GM20000 (cell line): Measurements from ENCODE around the gene RHOG.

ENCODE experiments used
- DNase-seq: peaks from one replicate; pipeline ENCODE4 v3.0.0; 2012; ENCODE audit warnings: low spot score
- CTCF ChIP-seq: IDR thresholded peaks from 2 replicates; pipeline ENCODE4 v1.5.1; 2012; ENCODE audit warnings: mild to moderate bottlenecking, control low read depth; ENCODE audit errors: extremely low read depth, missing control alignments

The RHOG gene

DNA sequence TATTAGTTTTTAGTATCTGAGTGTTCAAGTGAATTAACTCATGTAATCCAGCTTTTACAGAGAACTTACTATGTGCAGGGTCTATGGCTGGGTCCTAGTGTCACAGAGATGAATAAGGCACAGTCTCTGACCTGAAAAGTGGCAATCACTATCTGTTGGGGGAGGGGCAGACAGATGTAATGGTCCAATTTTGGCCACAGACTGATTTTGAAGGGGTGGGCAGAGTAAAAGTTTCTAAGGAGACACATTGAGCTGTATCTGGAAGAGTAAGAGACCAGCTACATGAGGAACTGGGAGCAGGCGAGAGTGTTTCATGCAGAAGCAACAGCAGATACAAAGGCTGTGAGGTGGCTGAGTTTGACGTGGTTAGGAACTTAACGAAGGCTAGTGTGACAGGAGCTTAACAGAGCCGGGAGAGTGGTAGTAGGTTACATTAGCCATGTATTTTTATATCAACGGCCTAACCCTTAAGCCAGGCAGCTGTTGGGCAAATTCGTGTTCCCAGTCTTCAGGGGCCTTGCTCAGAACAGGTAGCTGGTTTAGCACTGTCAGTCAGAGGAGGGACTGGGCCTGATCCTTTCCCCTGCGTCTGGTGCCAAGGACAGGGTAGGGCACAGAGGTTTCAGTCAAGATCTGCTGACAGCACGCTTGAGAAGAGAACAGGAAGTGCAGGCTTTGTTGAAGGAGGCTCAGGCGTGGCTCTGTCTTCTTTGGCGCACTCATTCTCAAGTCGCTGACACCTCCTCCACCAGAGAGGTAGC, 13.3 kb upstream of the RHOG start:
- no peak for DNase-seq
- no peak for TF ChIP-seq CTCF

DNA sequence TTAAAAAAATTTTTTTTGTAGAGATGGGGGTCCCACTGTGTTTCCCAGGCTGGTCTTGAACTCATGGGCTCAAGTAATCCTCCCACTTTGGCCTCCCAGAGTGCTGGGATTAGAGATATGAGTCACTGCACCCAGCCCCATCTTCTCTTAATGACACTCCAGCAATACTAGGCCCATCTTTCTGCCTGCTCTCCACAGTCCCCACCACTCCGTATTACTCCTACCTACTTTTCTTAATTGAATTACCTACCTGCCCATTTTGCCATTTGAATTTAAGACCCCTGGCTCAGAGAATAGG, 12.7 kb upstream of the RHOG start:
- no peak for TF ChIP-seq CTCF
- no peak for DNase-seq

- no peak for DNase-seq
Observed at GRCh38 chr11:3849297-3849874, 8.6 kb upstream of the RHOG start.

DNA sequence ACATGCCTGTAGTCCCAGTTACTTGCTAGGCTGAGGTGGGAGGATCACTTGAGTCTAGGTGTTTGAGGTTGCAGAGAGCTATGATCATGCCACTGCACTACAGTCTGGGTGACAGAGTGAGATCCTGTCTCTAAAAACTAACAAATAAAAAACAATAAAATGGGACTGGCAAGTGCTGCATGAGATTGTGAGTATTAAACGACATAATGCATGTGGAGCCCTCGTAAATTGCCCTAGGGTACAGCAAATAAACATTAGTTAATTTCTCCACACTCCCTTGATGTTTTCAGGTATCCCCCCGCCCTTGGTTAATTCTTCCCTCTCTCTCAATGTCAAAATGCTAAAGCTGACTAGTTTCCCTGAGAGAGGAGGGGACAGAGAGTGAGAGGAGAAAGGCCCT, 4.9 kb upstream of the RHOG start:
- DNase-seq: no peak
- TF ChIP-seq CTCF: no peak

More at GRCh38 chr11:3849297-3849874, 8.6 kb upstream of the RHOG start:
- peak; percentile 59 for TF ChIP-seq CTCF

DNA sequence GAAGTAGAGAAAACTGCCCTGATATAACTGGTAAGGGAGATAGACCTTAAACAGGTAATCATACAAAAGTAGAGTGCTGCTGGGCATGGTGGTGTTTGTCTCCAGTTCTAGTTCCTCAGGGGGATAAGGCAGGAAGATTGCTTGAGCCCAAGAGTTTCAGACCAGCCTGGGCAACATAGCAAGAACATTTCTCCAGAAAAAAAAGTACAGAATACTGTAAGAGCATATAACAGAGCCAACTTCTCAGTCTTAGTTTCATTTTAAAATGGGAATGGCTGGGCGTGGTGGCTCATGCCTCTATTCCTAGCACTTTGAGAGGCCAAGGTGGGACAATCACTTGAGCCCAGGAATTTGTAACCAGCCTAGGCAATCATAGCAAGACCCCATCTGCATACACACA, 4.5 kb upstream of the RHOG start:
- TF ChIP-seq CTCF: no peak
- no peak for DNase-seq

GRCh38 chr11:3843326-3843725, 2.6 kb upstream of the RHOG start:
- no peak for DNase-seq
- no peak for TF ChIP-seq CTCF

DNA sequence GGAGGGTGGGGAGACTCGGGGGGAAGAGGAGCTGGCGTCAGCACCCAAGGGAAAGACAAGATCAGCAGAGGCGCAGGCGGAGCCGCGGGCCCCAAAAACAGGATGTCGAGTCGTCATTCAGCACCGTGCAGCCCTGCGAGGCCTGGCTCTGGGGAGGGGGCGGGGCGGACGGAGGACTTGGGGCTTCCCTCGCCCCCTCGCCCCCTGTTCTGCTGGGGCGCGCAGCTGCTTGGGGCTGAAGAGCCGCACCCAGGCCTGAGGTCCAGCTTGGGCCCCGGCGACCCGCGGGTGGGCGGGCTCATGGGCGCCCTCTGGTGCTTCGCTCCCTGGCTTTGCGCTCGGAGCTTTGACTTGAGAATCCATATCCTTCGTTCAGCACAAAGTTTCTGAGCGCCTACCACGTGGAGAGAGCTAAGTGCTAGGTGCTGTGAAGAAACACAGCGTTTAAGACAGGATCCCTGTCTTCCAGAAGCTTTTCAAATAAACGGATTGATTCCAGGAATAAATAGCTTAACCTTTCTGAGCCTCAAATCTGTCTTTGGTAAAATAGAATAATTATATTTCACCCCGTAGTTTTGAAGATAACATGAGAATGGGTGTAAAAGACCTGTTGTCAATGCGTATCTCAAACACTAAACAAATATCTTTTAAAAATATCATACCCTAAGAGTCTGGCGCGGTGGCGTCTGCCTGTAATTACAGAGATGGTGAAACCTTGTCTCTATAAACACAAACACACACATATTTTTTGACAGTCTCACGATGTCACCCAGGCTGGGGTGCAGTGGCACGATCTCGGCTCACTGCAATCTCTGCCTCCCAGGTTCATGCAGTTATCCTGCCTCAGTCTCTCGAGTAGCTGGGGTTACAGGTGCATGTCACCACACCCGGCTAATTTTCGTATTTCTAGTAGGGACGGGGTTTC, 929 bp upstream of the RHOG start:
- peak; percentile 71 for TF ChIP-seq CTCF
- peak; percentile 90 for DNase-seq
